K562 (cell line): Measurements from ENCODE around the gene TBL1X. TPM values are rescaled to one million over a fixed set of nuclear protein-coding genes. Genes with fewer than 3 reads are reported as not detected.

Source experiments
- ATAC-seq: fragments of 200-7000 bp; cut with Tn5 transposase; 3 replicates; pipeline ENCODE4 v1.9.1; 2020; ENCODE audit warnings: moderate library complexity
- BruUV-seq: library from RNA; stranded (reverse); fragments of 400-500 nt; replicated peaks from 2 replicates; lab custom pipeline; 2021; lab: Mats Ljungman, UMichigan
- CTCF ChIA-PET: fragments of 300-600 bp; formaldehyde crosslinking; extraction: SDS; loops from one replicate; lab custom pipeline; 2021; ENCODE audit warnings: low intra/inter-chr PET ratio; lab: Yijun Ruan, JAX
- POLR2A ChIA-PET: fragments of 300-600, 350-650 bp; sonication (Branson Sonifier 250); formaldehyde crosslinking; extraction: SDS; loops from one replicate; lab custom pipeline; 2021; ENCODE audit warnings: antibody characterized with exemption, inconsistent platforms; lab: Yijun Ruan, JAX
- DNase-seq, 4 experiments: peaks; one replicate each; pipeline versions ENCODE4 v3.0.0 to v3.0.0-alpha.2; 2011 to 2018; ENCODE audit warnings: low spot score in 3 of 4, mixed read lengths in 3 of 4; ENCODE audit errors: extremely low read depth in 1 of 4
- FAIRE-seq: peaks from 2 replicates; lab custom pipeline; 2011; peaks lifted over from hg19 to GRCh38; lab: Jason Lieb, UNC
- H2AFZ ChIP-seq: 2 replicates; pipeline ENCODE4 v1.6.0; 2011; ENCODE audit warnings: low read depth, low read length, control low read depth, inconsistent platforms
- H3K27ac ChIP-seq: fragments of 200-600 bp; 3 replicates; pipeline ENCODE4 v1.8.0; 2011; ENCODE audit warnings: low read depth, mild to moderate bottlenecking, control low read depth, inconsistent platforms, low read length, moderate library complexity, mixed read lengths; ENCODE audit errors: extremely low read depth
- H3K27me3 ChIP-seq, 2 experiments: fragments of 300-600 bp in 1 of 2; 2 replicates in 1 of 2; 3 replicates in 1 of 2; pipeline versions ENCODE4 v1.6.0 to v1.8.0; 2011; ENCODE audit warnings: inconsistent platforms in 2 of 2, low read length in 2 of 2, mild to moderate bottlenecking in 1 of 2, mixed read lengths in 1 of 2, moderate library complexity in 1 of 2; ENCODE audit not compliant: control insufficient read depth in 2 of 2, insufficient read depth in 2 of 2
- H3K36me3 ChIP-seq: fragments of 300-600 bp; 3 replicates; pipeline ENCODE4 v1.8.0; 2011; ENCODE audit warnings: mild to moderate bottlenecking, low read length, inconsistent platforms; ENCODE audit not compliant: control insufficient read depth, insufficient read depth
- H3K4me1 ChIP-seq, 2 experiments: fragments of 200-600 bp in 1 of 2; replicated peaks in 1 of 2; 2 replicates in 1 of 2; 3 replicates in 1 of 2; pipeline versions ENCODE4 v1.5.1 to v1.8.0; 2011; ENCODE audit warnings: inconsistent platforms in 2 of 2, low read length in 2 of 2, mild to moderate bottlenecking in 1 of 2, mixed read lengths in 1 of 2, moderate library complexity in 1 of 2; ENCODE audit not compliant: control insufficient read depth in 2 of 2, insufficient read depth in 2 of 2
- H3K4me2 ChIP-seq: 2 replicates; pipeline ENCODE4 v1.6.1; 2011; ENCODE audit warnings: low read length, control low read depth, inconsistent platforms, mixed read lengths; ENCODE audit not compliant: insufficient read depth
- H3K4me3 ChIP-seq: fragments of 200-600 bp; sonication (generic), shearing (Covaris generic); 2 replicates; pipeline ENCODE4 v1.5.1; 2016; ENCODE audit warnings: control low read depth, inconsistent platforms
- H3K79me2 ChIP-seq: fragments of 200-600 bp; 3 replicates; pipeline ENCODE4 v1.8.0; 2011; ENCODE audit warnings: low read length, inconsistent platforms; ENCODE audit not compliant: control insufficient read depth, insufficient read depth
- H3K9ac ChIP-seq, 2 experiments: 2 replicates each; pipeline versions ENCODE4 v1.6.0 to v1.6.1; 2011; ENCODE audit warnings: low read depth in 2 of 2, low read length in 2 of 2, control low read depth in 1 of 2, inconsistent platforms in 1 of 2, mild to moderate bottlenecking in 1 of 2, mixed read lengths in 1 of 2; ENCODE audit not compliant: insufficient read depth in 1 of 2
- H3K9me1 ChIP-seq: one replicate; pipeline ENCODE4 v1.6.0; 2011; ENCODE audit warnings: inconsistent platforms, mild to moderate bottlenecking, low read length, moderate library complexity; ENCODE audit not compliant: control insufficient read depth, insufficient read depth
- H3K9me3 ChIP-seq: replicated peaks from 2 replicates; pipeline ENCODE4 v1.5.1; 2011; ENCODE audit warnings: low read depth, low read length, inconsistent platforms; ENCODE audit not compliant: control insufficient read depth, insufficient read depth
- H4K20me1 ChIP-seq: replicated peaks from 2 replicates; pipeline ENCODE4 v1.6.1; 2011; ENCODE audit warnings: low read length, inconsistent platforms, mixed read lengths; ENCODE audit not compliant: control insufficient read depth, insufficient read depth
- ELF2 ChIP-seq: fragments of 250-450 bp; sonication (Bioruptor Pico); IDR thresholded peaks from 2 replicates; pipeline ENCODE4 v1.5.0; 2021; ENCODE audit warnings: mild to moderate bottlenecking
- NR1H2 ChIP-seq: sonication (generic); formaldehyde crosslinking; IDR thresholded peaks from 2 replicates; pipeline ENCODE4 v1.4.0; 2020; ENCODE audit warnings: mild to moderate bottlenecking, missing genetic modification reagents
- RFX7 ChIP-seq: fragments of 250-450 bp; sonication (Bioruptor Pico); IDR thresholded peaks from 2 replicates; pipeline ENCODE4 v1.5.1; 2021; ENCODE audit warnings: mild to moderate bottlenecking
- WGBS: fragments of 100-300 bp; shearing (Covaris generic); methylation state at CpG from one replicate; pipeline ENCODE4 v1.1.6; 2016; ENCODE audit warnings: low coverage, mixed read lengths; ENCODE audit not compliant: insufficient coverage; ENCODE audit errors: missing lambda C conversion rate; 5-methylcytosine and 5-hydroxymethylcytosine counted together
- in situ Hi-C: fragments of 300-500 bp; cut with MboI; formaldehyde crosslinking; loops from 4 replicates; pipeline ENCODE4 v1.15.0; 2018; ENCODE audit warnings: inconsistent platforms, mixed read lengths
- intact Hi-C: fragments of 100-400 bp; cut with micrococcal nuclease; formaldehyde crosslinking; loops from 2 replicates; pipeline ENCODE4 v1.14.2; 2022
- polyA plus RNA-seq, 8 experiments: library from polyadenylated mRNA; depleted of rRNA in 4 of 8; stranded (reverse) in 5 of 8; unstranded in 3 of 8; fragments of >200 nt; fragmentation: Nextera tagmentation in 2 of 8; fragmentation: Illumina TruSeq in 1 of 8; extraction: Ambion mirVana in 2 of 8; extraction: Trizol in 1 of 8; gene quantifications; 2 replicates each; pipeline versions ENCODE4 v1.2.1 to v1.2.3, GENCODE V29; 2011 to 2014; ENCODE audit warnings: inconsistent platforms in 1 of 8, missing spikeins in 1 of 8
- total RNA-seq, 7 experiments: library from RNA; depleted of rRNA in 6 of 7; stranded (reverse); fragments of >200 nt in 6 of 7; fragmentation: Illumina TruSeq in 2 of 7; extraction: Trizol in 2 of 7; gene quantifications; 2 replicates each; pipeline versions ENCODE4 v1.2.1 to v1.2.3, GENCODE V29; 2011 to 2021; ENCODE audit warnings: low replicate concordance in 1 of 7
- TF ChIP-seq, protein P1 (sequence below): fragments of 250-450 bp; sonication (Bioruptor Pico); IDR thresholded peaks from 2 replicates; pipeline ENCODE4 v1.8.0; 2022; ENCODE audit warnings: inconsistent platforms
- TF ChIP-seq, protein P2 (sequence below): sonication (generic); formaldehyde crosslinking; IDR thresholded peaks from 2 replicates; pipeline ENCODE4 v1.8.0; 2023; ENCODE audit warnings: missing genetic modification reagents, mild to moderate bottlenecking, borderline replicate concordance

Gene TBL1X
- total and polyA plus RNA-seq, 9 of the 15 experiments (the other 6 are each of a cell fraction or from before 2014, with no cell fraction given): 6.0 to 49.6 (median 19.7) TPM

DNA sequence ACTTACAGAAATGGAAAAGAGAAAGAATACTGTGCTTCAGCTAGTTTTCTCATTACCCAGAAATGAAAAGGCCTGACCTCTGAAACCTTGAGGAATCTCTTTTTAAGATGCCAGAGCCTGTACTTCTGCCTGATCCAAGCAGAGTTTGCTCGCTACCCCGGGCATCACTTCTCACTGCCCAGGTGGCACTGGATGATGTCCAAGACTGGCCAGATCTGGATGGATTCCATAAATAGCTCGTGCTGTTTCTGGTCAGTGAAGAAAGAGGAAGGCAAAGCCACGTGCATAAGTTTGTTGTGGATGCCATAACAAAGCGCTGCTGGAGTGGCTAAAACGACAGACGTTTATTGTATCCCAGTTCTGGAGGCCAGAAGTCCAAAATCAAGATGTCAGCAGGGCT, 133.5 kb downstream of the TBL1X start:
- Histone ChIP-seq H3K9ac (no peak overlapping the region), H4K20me1 (no peaks in the 10 kb centered on the region), H3K9me3 (no peaks in the 10 kb centered on the region), H3K36me3 (no peaks in the 10 kb centered on the region; the same call in 2 of the 3 replicates), H3K4me1 (no peaks in the 10 kb centered on the region), H3K27ac (no peak overlapping the region), H3K9me1 (no peaks in the 10 kb centered on the region), H3K4me3 (no peak overlapping the region), H3K27me3 (no peaks in the 10 kb centered on the region), H3K79me2 (no peaks in the 10 kb centered on the region; the same call in 2 of the 3 replicates), H2AFZ (no peak overlapping the region), H3K4me2 (no peak overlapping the region)
- DNase-seq: no peak
- ATAC-seq: no peak
- intact Hi-C loops (no loop called here), in situ Hi-C loops (no loop called here)
- no peak for FAIRE-seq
- TF ChIP-seq ELF2: no peak
- TF ChIP-seq, protein P1, sequence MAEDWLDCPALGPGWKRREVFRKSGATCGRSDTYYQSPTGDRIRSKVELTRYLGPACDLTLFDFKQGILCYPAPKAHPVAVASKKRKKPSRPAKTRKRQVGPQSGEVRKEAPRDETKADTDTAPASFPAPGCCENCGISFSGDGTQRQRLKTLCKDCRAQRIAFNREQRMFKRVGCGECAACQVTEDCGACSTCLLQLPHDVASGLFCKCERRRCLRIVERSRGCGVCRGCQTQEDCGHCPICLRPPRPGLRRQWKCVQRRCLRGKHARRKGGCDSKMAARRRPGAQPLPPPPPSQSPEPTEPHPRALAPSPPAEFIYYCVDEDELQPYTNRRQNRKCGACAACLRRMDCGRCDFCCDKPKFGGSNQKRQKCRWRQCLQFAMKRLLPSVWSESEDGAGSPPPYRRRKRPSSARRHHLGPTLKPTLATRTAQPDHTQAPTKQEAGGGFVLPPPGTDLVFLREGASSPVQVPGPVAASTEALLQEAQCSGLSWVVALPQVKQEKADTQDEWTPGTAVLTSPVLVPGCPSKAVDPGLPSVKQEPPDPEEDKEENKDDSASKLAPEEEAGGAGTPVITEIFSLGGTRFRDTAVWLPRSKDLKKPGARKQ: no peak
- 91% methylated on average over 7 of the region's 7 CpGs for WGBS
- no TSS peak for BruUV-seq
- ChIA-PET POLR2A (interaction anchor here (0.6 kb wide), 1 partner anchor 890 kb away, joined by 3 read pairs; no protein-coding TSS in a partner anchor), CTCF (no interaction called here)

- Histone ChIP-seq H3K36me3 (no peaks in the 10 kb centered on the region), H4K20me1 (no peaks in the 10 kb centered on the region), H3K4me2 (no peak overlapping the region), H3K9me3 (no peaks in the 10 kb centered on the region), H3K9me1 (no peaks in the 10 kb centered on the region), H3K27ac (no peak overlapping the region), H3K4me3 (no peak overlapping the region), H3K9ac (no peak overlapping the region), H3K4me1 (no peaks in the 10 kb centered on the region; a peak in 1 of 5 replicates), H3K79me2 (no peaks in the 10 kb centered on the region; the same call in 2 of the 3 replicates), H3K27me3 (no peaks in the 10 kb centered on the region), H2AFZ (no peak overlapping the region)
- no TSS peak for BruUV-seq
- in situ Hi-C loops (no loop called here), intact Hi-C loops (no loop called here)
- ChIA-PET POLR2A (no interaction called here), CTCF (no interaction called here)
- WGBS: 93% methylated on average over 6 of the region's 17 CpGs
- FAIRE-seq: no peak
- DNase-seq: no peak
- ATAC-seq: no peak
- TF ChIP-seq NR1H2 (CRISPR knock-in tag) (no peak), RFX7 (no peak)
- TF ChIP-seq, protein P2, sequence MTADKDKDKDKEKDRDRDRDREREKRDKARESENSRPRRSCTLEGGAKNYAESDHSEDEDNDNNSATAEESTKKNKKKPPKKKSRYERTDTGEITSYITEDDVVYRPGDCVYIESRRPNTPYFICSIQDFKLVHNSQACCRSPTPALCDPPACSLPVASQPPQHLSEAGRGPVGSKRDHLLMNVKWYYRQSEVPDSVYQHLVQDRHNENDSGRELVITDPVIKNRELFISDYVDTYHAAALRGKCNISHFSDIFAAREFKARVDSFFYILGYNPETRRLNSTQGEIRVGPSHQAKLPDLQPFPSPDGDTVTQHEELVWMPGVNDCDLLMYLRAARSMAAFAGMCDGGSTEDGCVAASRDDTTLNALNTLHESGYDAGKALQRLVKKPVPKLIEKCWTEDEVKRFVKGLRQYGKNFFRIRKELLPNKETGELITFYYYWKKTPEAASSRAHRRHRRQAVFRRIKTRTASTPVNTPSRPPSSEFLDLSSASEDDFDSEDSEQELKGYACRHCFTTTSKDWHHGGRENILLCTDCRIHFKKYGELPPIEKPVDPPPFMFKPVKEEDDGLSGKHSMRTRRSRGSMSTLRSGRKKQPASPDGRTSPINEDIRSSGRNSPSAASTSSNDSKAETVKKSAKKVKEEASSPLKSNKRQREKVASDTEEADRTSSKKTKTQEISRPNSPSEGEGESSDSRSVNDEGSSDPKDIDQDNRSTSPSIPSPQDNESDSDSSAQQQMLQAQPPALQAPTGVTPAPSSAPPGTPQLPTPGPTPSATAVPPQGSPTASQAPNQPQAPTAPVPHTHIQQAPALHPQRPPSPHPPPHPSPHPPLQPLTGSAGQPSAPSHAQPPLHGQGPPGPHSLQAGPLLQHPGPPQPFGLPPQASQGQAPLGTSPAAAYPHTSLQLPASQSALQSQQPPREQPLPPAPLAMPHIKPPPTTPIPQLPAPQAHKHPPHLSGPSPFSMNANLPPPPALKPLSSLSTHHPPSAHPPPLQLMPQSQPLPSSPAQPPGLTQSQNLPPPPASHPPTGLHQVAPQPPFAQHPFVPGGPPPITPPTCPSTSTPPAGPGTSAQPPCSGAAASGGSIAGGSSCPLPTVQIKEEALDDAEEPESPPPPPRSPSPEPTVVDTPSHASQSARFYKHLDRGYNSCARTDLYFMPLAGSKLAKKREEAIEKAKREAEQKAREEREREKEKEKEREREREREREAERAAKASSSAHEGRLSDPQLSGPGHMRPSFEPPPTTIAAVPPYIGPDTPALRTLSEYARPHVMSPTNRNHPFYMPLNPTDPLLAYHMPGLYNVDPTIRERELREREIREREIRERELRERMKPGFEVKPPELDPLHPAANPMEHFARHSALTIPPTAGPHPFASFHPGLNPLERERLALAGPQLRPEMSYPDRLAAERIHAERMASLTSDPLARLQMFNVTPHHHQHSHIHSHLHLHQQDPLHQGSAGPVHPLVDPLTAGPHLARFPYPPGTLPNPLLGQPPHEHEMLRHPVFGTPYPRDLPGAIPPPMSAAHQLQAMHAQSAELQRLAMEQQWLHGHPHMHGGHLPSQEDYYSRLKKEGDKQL (CRISPR knock-in tag): no peak
These were observed 139.5 kb downstream of the TBL1X start for GRCh38 chrX:9604111-9604907.
